ENCODE data around the gene CACNB2. TPM values are rescaled to one million over a fixed set of nuclear protein-coding genes. Genes with fewer than 3 reads are reported as not detected.

Gene CACNB2
- total and polyA plus RNA-seq, 2 experiments from 2014 or later, result 101 to 172 TPM

DNA sequence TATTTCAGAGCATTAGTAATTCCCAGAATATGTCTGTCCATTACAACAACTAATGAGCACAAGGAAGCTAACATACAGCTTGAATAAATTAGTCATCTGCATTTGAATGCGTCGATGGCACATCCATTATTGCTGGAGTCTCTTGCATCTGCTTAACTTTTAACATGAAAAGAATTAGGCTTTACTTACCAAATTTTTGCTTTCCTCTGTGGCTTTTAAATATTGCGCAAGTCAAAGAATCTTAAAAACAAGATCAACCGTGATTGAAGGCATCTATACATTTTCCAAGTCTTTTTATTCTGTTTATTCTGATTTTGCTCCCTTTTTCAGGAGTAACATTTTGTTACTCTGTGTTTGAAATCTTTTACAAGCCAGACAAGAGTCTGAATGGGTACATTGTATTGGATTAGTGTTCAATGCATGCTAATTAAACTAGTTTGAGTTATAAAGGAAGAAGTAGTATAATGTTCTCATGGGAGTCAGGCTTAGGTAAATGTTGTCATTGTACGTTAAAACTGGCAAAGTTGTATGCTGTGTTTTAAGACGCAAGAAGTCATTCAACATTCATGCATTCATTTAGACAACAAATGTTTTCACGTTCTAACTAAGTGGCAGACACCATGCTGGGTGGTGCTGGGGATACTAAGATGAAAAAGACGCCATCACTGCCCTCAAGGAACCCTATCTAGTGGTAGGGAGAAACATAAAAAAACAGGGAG is 4.0 kb upstream of the CACNB2 start:
- Histone ChIP-seq H3K36me3 (no peaks in the 10 kb centered on the region), H3K4me3 (no peak overlapping the region), H3K27ac (no peak overlapping the region), H3K9me3 (ENCODE audit: low read depth) (no peaks in the 10 kb centered on the region), H3K4me1 (ENCODE audit: low read depth) (peaks cover 4% of the 10 kb centered on the region), H3K27me3 (no peaks in the 10 kb centered on the region)
- TF ChIP-seq, protein P1, sequence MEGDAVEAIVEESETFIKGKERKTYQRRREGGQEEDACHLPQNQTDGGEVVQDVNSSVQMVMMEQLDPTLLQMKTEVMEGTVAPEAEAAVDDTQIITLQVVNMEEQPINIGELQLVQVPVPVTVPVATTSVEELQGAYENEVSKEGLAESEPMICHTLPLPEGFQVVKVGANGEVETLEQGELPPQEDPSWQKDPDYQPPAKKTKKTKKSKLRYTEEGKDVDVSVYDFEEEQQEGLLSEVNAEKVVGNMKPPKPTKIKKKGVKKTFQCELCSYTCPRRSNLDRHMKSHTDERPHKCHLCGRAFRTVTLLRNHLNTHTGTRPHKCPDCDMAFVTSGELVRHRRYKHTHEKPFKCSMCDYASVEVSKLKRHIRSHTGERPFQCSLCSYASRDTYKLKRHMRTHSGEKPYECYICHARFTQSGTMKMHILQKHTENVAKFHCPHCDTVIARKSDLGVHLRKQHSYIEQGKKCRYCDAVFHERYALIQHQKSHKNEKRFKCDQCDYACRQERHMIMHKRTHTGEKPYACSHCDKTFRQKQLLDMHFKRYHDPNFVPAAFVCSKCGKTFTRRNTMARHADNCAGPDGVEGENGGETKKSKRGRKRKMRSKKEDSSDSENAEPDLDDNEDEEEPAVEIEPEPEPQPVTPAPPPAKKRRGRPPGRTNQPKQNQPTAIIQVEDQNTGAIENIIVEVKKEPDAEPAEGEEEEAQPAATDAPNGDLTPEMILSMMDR (IDR thresholded peaks at IDR 0.05; ENCODE audit: low read depth, low read length), result no peak
- no peak for DNase-seq (ENCODE audit: low read depth in 1 of 2, low spot score in 1 of 2)

DNA sequence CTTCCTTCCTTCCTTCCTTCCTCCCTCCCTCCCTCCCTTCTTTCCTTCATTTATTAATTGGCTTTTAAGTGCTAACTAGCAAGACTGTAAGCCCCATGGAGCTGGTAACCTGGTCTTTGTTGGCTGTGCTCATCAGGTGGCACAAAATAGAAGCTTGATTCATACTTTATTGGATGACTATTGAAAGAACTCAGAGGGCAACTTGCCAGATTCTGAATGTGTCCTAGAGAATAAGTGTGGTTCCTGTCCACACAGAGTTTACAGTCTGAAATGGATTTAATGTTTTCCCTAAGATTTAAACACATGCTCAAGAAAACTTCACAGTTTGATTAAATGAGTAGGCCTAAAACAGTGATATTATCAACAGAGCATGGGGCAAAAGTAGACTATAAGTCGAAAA is 3.1 kb upstream of the CACNB2 start:
- no peak overlapping the region for H3K27ac ChIP-seq
- no peaks in the 10 kb centered on the region for H3K9me3 ChIP-seq (ENCODE audit: low read depth)
- peaks cover 4% of the 10 kb centered on the region for H3K4me1 ChIP-seq (ENCODE audit: low read depth)
- no peaks in the 10 kb centered on the region for H3K27me3 ChIP-seq
- no peak for DNase-seq (ENCODE audit: low read depth in 1 of 2, low spot score in 1 of 2)
- H3K4me3 ChIP-seq, result no peak overlapping the region
- TF ChIP-seq, protein P1 (IDR thresholded peaks at IDR 0.05; ENCODE audit: low read depth, low read length), result no peak
- no peaks in the 10 kb centered on the region for H3K36me3 ChIP-seq

DNA sequence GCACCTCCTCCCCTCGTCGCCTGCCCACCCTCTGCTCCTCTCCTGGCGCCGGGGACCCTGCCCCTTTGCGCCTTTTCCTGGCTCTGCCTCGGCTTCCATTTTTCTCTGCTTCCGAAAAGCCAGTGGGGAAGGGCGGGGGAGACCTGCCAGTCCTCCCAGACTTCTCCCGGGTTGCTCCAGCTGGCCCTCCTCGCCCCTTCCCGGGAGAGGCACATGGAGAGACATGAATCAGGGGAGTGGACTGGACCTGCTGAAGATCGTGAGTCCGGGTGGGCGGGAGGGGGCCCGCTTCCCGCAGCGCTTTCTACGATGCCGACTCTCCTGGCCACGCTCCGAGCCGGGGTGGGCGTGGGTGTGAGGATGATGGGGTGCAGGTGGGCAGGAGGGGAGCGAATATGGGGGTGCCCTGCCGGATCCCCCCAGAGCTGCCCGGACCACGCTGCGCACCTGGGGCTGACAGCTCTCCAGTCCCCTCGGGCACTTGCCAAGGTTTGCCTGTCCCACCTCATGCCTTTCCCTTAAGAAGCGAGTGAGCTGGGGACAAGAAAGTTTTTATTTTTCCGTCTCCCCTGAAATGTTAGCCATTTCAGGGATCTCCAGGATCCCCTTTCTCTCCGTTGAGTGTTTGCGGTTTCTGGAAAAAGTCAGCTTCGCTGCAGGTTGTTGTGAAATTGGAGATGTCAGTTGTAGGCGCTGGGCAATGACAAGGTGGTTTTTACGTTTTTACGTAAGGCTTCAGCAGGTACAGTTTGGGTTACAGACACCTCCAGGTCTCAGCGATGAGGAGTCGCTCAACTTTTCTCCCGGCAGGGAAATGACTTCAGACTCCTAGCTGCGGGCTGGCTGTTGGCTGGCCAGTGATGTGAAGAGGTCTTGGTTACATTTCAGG is 977 bp downstream of the CACNB2 start:
- Histone ChIP-seq H3K4me3 (peak overlapping the region; percentile 99), H3K27me3 (no peaks in the 10 kb centered on the region), H3K27ac (peak overlapping the region; percentile 95), H3K36me3 (no peaks in the 10 kb centered on the region), H3K9me3 (ENCODE audit: low read depth) (no peaks in the 10 kb centered on the region), H3K4me1 (ENCODE audit: low read depth) (peaks cover 34% of the 10 kb centered on the region)
- TF ChIP-seq, protein P1 (IDR thresholded peaks at IDR 0.05; ENCODE audit: low read depth, low read length), result no peak
- peak; percentile 6 to 52 for DNase-seq (ENCODE audit: low read depth in 1 of 2, low spot score in 1 of 2)

DNA sequence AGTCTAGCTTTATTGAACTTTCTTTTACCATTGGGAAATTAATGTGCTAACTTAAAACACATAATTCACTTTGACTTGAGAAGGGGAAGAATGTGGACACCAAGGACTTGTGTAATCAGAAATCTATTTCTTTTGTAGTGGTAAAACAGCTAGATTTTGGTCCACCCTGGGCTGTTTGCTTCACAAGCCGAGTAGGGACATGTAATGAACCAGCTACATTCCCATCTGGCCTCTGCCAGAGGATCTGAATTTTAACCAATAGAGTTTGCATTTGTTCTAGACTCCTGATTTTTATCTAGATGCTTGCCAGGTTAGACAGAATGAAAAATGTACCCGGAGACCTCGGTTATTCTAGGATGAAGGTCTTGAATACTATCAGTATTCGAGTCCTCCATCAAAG is 1.9 kb downstream of the CACNB2 start:
- Histone ChIP-seq H3K27ac (peak overlapping the region; percentile 95), H3K4me3 (peak overlapping the region; percentile 99), H3K27me3 (no peaks in the 10 kb centered on the region), H3K9me3 (ENCODE audit: low read depth) (no peaks in the 10 kb centered on the region), H3K36me3 (no peaks in the 10 kb centered on the region), H3K4me1 (ENCODE audit: low read depth) (peaks cover 34% of the 10 kb centered on the region)
- DNase-seq (ENCODE audit: low read depth in 1 of 2, low spot score in 1 of 2), result no peak
- TF ChIP-seq, protein P1 (IDR thresholded peaks at IDR 0.05; ENCODE audit: low read depth, low read length), result no peak

DNA sequence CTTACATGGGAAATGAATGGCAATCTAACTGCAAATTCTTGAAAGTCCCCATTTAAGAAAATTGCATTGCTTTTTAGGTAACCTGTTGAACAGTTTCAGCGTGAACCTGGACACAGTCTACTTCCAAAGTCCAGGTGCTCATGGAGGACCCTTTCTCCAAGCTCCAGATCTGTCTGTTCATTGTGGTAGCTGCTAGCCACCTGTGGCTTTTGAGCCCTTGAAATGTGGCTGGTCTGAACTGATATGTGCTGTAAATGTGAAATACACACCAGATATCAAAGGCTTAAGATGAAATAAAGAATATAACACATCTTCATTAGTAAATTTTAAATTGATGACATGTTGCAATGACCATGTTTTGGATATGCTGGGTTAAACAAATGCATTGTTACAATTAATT is 4.2 kb downstream of the CACNB2 start:
- Histone ChIP-seq H3K27me3 (no peaks in the 10 kb centered on the region), H3K4me3 (no peak overlapping the region), H3K4me1 (ENCODE audit: low read depth) (peaks cover 34% of the 10 kb centered on the region), H3K9me3 (ENCODE audit: low read depth) (no peaks in the 10 kb centered on the region), H3K27ac (peak overlapping the region; percentile 61), H3K36me3 (no peaks in the 10 kb centered on the region)
- DNase-seq (ENCODE audit: low read depth in 1 of 2, low spot score in 1 of 2), result no peak
- TF ChIP-seq, protein P1 (IDR thresholded peaks at IDR 0.05; ENCODE audit: low read depth, low read length), result no peak

Measured in cardiac muscle cell (in vitro differentiated cells and primary cell).